GM10248 (cell line): ENCODE data around the gene SPIRE1.

Source experiments
- CTCF ChIA-PET: fragments of 300-600 bp; sonication (Branson Sonifier 250); formaldehyde crosslinking; extraction: SDS; loops from one replicate; lab custom pipeline; 2021; ENCODE audit warnings: antibody characterized with exemption; lab: Yijun Ruan, JAX
- POLR2A ChIA-PET: fragments of 350-650 bp; sonication (Branson Sonifier 250); formaldehyde crosslinking; extraction: SDS; loops from one replicate; lab custom pipeline; 2020; ENCODE audit warnings: antibody characterized with exemption; lab: Yijun Ruan, JAX
- DNase-seq: peaks from one replicate; pipeline ENCODE4 v3.0.0; 2012; ENCODE audit errors: extremely low spot score
- CTCF ChIP-seq: IDR thresholded peaks from 2 replicates; pipeline ENCODE4 v1.5.1; 2012; ENCODE audit warnings: mild to moderate bottlenecking, low read depth; ENCODE audit errors: extremely low read depth, missing control alignments, control extremely low read depth

Gene SPIRE1

GRCh38 chr18:12464731-12465130 is 193.2 kb downstream of the SPIRE1 start:
- DNase-seq = no peak
- POLR2A ChIA-PET = interaction anchor here (0.6 kb wide), 1 partner anchor 558 kb away, joined by 3 read pairs; no protein-coding TSS in a partner anchor
- TF ChIP-seq CTCF = no peak
- CTCF ChIA-PET = no interaction called here

- ChIA-PET POLR2A (no interaction called here), CTCF (interaction anchor here (1.0 to 3.1 kb wide), 2 partner anchors 15 to 19 kb away, joined by 3 to 11 read pairs; no protein-coding TSS in a partner anchor)
Observed at GRCh38 chr18:12463191-12463590, 194.7 kb downstream of the SPIRE1 start.

DNA sequence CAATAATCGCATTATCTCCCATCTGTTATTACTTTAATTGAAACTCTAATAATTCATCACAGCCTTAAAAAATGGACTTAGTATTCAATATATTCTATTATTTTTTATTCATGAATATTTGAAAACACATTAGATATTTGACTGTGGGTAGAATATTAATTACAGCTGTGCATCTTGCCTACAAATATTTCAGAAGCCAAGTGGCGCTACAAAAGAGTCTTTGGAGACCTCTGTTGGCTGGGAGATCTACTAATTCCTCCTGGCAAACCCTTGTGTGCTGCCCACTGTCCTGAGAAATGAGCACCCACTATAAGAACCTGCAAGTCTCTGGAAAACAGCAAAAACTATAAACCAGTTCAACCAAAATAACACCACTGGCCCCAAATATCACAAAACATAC is 195.7 kb downstream of the SPIRE1 start:
- CTCF ChIA-PET = interaction anchor here (1.0 to 3.1 kb wide), 5 partner anchors 10 to 190 kb away, joined by 3 to 11 read pairs (median 3); no protein-coding TSS in a partner anchor

More at GRCh38 chr18:12463191-12463590, 194.7 kb downstream of the SPIRE1 start:
- no peak for TF ChIP-seq CTCF
- no peak for DNase-seq

GRCh38 chr18:12461326-12461725 is 196.6 kb downstream of the SPIRE1 start:
- ChIA-PET CTCF (interaction anchor here (1.4 to 3.1 kb wide), 3 partner anchors 11 to 17 kb away, joined by 3 to 11 read pairs (median 6); no protein-coding TSS in a partner anchor), POLR2A (no interaction called here)
- no peak for TF ChIP-seq CTCF
- DNase-seq = no peak

More for the DNA sequence above, 195.7 kb downstream of the SPIRE1 start:
- TF ChIP-seq CTCF = peak; percentile 6
- POLR2A ChIA-PET = no interaction called here
- DNase-seq = no peak

GRCh38 chr18:12460874-12461273 is 197.0 kb downstream of the SPIRE1 start:
- TF ChIP-seq CTCF = no peak
- DNase-seq = no peak
- CTCF ChIA-PET = interaction anchor here (0.9 to 3.1 kb wide), 3 partner anchors 9 to 17 kb away, joined by 3 to 11 read pairs (median 6); no protein-coding TSS in a partner anchor
- POLR2A ChIA-PET = no interaction called here

DNA sequence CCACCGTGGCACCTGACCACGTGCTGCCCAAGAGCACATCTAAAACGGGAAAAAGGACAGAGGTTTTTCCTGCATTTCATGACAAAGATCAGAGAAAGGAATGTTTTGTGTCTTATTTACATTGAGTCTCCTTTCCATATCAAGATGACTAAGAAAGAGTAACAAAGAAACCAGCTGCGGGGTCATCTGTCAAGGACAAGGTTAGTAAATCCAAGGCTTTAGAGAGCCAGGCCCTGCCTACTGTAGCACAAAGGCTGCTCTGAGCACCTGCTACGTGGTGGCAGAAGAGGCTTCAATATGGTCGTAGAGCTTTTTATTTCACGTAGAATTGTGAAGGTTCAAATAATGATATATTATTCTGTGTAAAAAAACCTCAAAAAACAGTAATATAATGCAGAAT is 199.1 kb downstream of the SPIRE1 start:
- TF ChIP-seq CTCF = no peak
- ChIA-PET POLR2A (no interaction called here), CTCF (interaction anchor here (1.2 kb wide), 1 partner anchor 19 kb away, joined by 3 read pairs; no protein-coding TSS in a partner anchor)
- DNase-seq = no peak
